OCI-M2 (cell line): ENCODE results near the gene RRN3.
"Not testable (repeated sequence)": the region's sequence is repeated elsewhere in the genome, so short reads cannot be mapped to it uniquely, and the experiment has no call there.

Experiments used
- DNase-seq: peaks from one replicate; lab custom pipeline; 2025; ENCODE audit not compliant: unreplicated experiment; lab: John Stamatoyannopoulos, UW

Gene RRN3

DNA sequence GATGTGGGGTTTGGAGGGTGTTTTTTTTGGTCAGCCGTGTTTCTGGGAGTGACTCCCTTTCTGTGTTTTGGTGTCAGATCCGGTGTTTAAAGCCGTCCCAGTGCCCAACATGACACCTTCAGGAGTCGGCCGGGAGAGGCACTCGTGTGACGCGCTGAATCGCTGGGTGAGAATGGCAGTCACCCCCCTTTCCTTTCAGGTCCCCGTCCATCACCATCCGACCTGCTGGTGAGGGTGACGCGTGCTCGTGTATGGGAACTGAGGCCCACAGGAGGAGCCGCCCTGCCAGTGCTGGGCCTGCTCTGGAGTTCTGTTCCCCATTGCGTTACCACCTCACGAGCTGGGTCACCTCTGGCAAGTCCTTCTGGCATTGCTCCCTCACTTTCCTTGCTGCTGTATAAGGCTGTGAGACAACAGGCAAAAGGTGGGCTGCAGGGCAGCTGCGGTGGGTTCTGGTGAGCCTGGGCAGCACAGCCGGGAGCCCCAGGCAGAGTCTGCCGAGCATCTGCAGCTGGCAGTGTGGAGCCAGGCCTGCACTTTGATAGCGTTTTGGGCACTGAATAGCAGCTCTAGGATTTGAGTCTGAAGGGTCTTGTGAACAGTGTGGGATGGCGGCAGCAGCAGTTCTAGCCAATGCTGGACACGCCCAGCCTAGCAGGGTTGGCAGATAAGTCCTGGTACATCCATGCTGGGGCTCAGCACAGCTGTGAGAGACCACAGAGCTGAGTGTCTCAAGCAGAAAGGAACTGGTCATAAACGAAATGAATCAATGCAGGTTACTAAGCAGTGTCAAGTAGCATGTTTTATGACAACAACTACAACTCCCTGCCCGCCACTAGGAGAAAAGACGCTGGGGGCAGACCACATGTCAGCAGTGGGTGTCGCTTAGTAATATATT, 65.0 kb downstream of the RRN3 start:
- DNase-seq, result not testable (repeated sequence)

DNA sequence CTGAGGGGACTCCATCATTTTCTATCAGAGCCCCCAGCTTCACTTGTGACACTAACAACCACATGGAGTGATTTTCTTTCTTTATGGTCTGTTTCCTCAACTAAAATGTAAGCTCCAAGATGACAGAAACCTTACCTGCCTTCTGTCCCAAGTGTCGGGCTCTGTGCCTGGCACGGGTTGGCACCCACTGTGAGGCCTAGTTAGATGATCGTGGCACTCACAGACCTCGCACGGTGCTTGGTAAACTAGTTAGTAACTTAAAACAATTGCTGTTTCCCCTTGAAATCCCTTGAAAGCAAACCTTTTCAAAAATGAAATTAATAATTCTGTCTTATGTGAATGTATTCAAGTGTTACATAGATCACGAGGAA, 65.7 kb downstream of the RRN3 start:
- not testable (repeated sequence) for DNase-seq

- DNase-seq, result not testable (repeated sequence)
Measured at GRCh38 chr16:15027503-15028344, 66.3 kb downstream of the RRN3 start.

GRCh38 chr16:15027051-15027450, 67.0 kb downstream of the RRN3 start:
- not testable (repeated sequence) for DNase-seq

- not testable (repeated sequence) for DNase-seq
Measured at GRCh38 chr16:15025234-15025951, 68.7 kb downstream of the RRN3 start.

DNA sequence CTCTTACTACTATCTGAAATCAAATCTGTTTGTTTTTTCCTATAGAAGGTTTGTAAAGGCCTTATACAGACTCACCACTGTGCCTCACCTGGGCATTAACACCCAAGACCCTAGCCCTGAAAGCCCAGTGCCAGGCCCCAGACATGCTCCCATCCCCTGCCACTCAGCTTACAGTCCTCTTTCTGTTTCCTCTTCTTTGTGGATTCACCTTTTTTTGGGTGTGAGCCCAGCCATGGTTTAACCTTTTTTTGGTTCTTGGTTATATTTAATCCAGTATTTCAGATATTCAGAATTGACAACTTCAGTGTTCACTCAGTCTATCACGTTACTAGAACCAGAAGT, 69.2 kb downstream of the RRN3 start:
- DNase-seq, result not testable (repeated sequence)

DNA sequence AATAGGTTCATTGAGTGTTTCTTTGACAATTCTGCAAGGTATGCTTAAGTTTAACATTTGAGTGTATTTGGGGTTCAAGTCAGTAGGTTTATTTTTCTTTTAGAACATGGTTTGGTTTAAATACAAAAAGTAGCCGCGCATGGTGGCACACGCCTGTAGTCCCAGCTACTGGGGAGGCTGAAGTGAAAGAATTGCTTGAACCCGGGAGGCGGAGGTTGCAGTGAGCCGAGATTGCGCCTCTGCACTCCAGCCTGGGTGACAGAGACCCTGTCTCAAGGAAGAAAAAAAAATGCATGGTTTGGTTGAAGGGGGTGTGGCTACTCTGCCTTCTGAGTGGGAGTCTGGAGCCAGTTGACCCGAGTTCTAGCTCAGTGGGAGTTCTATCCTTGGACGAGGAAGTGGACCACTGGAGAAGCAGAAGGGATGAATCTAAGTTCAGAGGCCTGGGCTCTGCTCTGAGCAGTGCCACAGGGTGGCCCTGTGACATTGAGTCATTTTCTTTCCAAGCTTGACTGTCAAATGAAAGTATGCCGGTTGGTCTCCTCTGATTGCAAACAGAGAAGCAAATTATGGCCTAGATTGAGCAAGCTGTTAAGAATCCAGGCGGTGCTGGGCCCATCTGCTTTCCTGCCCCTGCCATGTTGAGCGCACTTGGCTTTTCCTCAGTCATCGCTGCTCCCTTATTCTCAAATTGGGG, 70.5 kb downstream of the RRN3 start:
- not testable (repeated sequence) for DNase-seq

GRCh38 chr16:15022194-15022593, 71.9 kb downstream of the RRN3 start:
- DNase-seq, result not testable (repeated sequence)

GRCh38 chr16:15021429-15021828, 72.6 kb downstream of the RRN3 start:
- not testable (repeated sequence) for DNase-seq

- DNase-seq, result not testable (repeated sequence)
Measured at GRCh38 chr16:15016951-15017580, 77.0 kb downstream of the RRN3 start.

DNA sequence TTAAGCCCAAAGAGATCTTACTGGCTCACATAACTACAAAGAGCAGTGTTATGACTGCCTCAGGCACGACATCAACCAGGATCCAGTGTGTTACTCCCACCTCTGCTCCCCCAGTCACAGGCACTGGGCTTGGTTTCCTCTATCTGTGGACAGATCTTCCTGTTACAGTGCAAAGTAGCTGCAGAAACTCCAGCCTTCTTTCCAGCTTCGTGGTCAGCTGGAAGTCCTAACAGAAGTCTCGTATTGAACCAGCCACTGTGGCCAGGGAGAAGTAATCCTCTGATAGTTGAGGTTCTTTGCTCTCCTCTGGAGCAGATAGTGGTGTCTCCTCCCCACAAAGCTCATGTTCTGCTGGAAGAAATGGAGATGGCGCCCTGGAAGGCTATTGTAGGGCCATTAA, 77.7 kb downstream of the RRN3 start:
- DNase-seq, result not testable (repeated sequence)

GRCh38 chr16:15015671-15016070, 78.4 kb downstream of the RRN3 start:
- DNase-seq, result not testable (repeated sequence)

DNA sequence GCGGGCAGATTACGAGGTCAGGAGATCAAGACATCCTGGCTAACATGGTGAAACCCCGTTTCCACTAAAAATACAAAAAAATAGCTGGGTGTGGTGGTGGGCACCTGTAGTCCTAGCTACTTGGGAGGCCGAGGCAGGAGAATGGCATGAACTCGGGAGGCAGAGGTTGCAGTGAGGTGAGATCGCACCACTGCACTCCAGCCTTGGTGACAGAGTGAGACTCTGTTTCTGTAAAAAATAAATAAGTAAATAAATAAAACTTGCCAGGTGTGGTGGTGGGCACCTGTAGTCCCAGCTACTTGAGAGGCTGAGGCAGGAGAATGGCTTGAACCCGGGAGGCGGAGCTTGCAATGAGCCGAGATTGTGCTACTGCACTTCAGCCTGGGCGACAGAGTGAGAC, 81.1 kb downstream of the RRN3 start:
- DNase-seq, result not testable (repeated sequence)
